Ishikawa (cell line): ENCODE measurements around the gene STX17.

Experiments
- CREB1 ChIP-seq: IDR thresholded peaks from 2 replicates; pipeline ENCODE4 v1.6.1; 2012; ENCODE audit warnings: low read depth
- EP300 ChIP-seq: IDR thresholded peaks from 2 replicates; pipeline ENCODE4 v1.6.1; 2012; ENCODE audit warnings: borderline replicate concordance
- RAD21 ChIP-seq: IDR thresholded peaks from 2 replicates; pipeline ENCODE4 v1.6.1; 2012; ENCODE audit warnings: low read depth
- TAF1 ChIP-seq: IDR thresholded peaks from 2 replicates; pipeline ENCODE4 v1.6.1; 2012; ENCODE audit warnings: low read depth, mild to moderate bottlenecking
- TCF12 ChIP-seq: IDR thresholded peaks from 2 replicates; pipeline ENCODE4 v1.6.1; 2012; ENCODE audit warnings: low read depth
- YY1 ChIP-seq: IDR thresholded peaks from 2 replicates; pipeline ENCODE4 v1.6.1; 2012; ENCODE audit warnings: low read depth
- ZBTB7A ChIP-seq: IDR thresholded peaks from 2 replicates; pipeline ENCODE4 v1.6.1; 2012; ENCODE audit warnings: low read depth
- TF ChIP-seq, protein P1 (sequence below): IDR thresholded peaks from 2 replicates; pipeline ENCODE4 v1.6.1; 2012; ENCODE audit warnings: low read depth, mild to moderate bottlenecking
- TF ChIP-seq, protein P2 (sequence below): IDR thresholded peaks from 2 replicates; pipeline ENCODE4 v1.6.1; 2012

DNA sequence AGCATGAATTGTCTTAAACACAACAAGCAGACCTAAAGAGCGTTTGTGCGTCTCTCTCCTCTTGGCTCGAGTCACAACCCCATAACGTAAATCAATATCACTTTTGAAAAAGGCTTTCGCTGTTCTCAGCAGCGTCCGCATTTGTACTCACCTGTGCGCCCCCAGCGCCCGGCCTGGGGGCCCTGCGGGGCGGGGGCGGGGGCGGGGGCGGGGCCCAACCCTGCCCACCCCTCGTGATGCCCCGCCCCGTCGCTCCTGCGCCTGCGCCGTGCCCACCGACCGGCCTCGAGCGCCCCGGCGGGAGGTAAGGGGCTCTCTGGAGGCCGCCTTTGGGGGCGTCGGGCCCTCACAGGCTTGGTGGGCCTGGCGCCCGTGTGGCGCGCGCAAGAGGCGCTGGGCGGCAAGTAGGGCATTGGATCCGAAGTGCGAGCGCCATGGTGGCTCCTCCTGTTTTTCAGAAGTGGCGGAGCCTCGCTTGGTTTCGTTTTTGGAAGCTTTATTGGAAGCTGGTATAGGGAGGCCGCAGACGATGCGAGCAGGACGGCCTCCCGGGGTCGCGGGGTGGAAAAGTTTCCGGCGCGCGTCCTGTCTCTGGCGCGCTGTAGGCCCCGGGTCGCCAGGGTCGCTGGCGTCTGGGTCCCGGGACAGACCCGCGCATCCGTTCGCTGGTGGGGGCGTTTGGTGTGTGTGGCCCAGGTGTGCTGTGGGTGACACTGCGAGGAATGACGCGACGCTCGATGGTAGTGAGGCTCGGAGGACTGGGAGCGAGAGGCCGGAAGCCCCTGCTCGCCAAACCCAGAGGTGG is at the start of gene STX17:
- peak; percentile 20; the same call in 1 of the 2 replicates for TF ChIP-seq EP300
- TF ChIP-seq, protein P1, sequence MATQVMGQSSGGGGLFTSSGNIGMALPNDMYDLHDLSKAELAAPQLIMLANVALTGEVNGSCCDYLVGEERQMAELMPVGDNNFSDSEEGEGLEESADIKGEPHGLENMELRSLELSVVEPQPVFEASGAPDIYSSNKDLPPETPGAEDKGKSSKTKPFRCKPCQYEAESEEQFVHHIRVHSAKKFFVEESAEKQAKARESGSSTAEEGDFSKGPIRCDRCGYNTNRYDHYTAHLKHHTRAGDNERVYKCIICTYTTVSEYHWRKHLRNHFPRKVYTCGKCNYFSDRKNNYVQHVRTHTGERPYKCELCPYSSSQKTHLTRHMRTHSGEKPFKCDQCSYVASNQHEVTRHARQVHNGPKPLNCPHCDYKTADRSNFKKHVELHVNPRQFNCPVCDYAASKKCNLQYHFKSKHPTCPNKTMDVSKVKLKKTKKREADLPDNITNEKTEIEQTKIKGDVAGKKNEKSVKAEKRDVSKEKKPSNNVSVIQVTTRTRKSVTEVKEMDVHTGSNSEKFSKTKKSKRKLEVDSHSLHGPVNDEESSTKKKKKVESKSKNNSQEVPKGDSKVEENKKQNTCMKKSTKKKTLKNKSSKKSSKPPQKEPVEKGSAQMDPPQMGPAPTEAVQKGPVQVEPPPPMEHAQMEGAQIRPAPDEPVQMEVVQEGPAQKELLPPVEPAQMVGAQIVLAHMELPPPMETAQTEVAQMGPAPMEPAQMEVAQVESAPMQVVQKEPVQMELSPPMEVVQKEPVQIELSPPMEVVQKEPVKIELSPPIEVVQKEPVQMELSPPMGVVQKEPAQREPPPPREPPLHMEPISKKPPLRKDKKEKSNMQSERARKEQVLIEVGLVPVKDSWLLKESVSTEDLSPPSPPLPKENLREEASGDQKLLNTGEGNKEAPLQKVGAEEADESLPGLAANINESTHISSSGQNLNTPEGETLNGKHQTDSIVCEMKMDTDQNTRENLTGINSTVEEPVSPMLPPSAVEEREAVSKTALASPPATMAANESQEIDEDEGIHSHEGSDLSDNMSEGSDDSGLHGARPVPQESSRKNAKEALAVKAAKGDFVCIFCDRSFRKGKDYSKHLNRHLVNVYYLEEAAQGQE, result no peak
- no peak for TF ChIP-seq TCF12
- peak; percentile 39; the same call in 1 of the 2 replicates for TF ChIP-seq ZBTB7A
- TF ChIP-seq RAD21, result no peak
- peak; percentile 13; the same call in 1 of the 2 replicates for TF ChIP-seq YY1
- TF ChIP-seq, protein P2, sequence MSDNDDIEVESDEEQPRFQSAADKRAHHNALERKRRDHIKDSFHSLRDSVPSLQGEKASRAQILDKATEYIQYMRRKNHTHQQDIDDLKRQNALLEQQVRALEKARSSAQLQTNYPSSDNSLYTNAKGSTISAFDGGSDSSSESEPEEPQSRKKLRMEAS, result peak; percentile 69
- TF ChIP-seq TAF1, result peak; percentile 53
- TF ChIP-seq CREB1, result no peak
